Neural progenitor cell (in vitro differentiated cells): ENCODE results near the gene CPT1B.

Experiments used
- EZH2 ChIP-seq: fragments of 200-600 bp; sonication (generic); IDR thresholded peaks from 2 replicates; pipeline ENCODE4 v1.6.1; 2017; ENCODE audit warnings: antibody characterized with exemption, mild to moderate bottlenecking, moderate library complexity
- EZH2phosphoT487 ChIP-seq: fragments of 200-600 bp; sonication (generic); IDR thresholded peaks from 2 replicates; pipeline ENCODE4 v1.6.1; 2017; ENCODE audit warnings: antibody characterized with exemption

DNA sequence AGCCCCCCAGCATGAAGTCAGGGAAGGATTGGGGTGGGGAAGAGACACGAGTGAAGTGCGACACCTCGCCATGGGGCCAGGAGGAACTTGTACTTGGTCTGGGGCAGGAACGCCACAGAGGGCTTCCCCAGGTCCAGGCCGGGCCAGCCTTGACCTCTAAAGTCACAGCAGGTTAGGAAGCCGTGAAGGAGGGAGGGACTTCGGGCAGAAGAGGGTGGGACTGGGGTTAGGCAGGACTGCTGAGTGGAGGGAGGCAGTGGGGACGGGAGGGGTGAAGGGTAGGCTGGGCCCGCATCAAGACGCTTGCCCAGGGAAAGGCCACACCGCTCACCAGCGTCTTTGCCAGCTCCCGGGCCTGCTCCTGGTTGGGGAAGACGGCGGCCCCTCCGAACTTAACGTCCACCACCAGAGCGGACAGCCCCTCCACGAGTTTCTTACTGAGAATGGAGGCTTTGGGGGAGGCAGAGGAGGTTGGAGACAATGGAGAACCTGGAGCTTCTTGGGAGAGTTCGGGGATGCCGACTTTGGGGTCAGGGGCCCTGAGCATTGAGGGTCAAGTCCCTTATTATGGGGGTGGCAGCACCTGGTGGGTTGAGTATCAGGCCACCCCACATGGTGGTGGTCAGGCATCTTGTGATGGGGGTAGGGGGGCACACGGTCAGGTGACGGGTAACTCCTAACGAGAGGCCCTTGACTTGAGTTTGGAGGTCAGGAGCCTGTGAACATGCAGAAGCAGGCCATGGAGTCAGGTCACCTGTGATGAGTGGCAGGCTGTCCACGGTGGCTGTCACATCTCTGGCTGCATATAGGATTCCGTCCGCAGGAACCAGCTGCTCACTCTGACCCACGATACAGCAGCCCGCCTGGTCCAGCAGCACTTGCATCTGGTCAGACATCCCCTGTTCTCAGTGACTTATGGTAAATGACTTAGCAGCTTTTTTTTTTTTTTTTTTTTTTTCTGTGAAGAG lies 51.1 kb downstream of the CPT1B start:
- no peak for TF ChIP-seq EZH2
- no peak for TF ChIP-seq EZH2phosphoT487
